GM19324 (cell line): Measurements from ENCODE around the gene PVALEF.

Experiments
- ATAC-seq: cut with Tn5 transposase; IDR thresholded peaks from one replicate; pipeline ENCODE4 v1.9.1; 2021; ENCODE audit warnings: mild to moderate bottlenecking, moderate library complexity; ENCODE audit not compliant: unreplicated experiment, low FRiP score

PVALEF gene

DNA sequence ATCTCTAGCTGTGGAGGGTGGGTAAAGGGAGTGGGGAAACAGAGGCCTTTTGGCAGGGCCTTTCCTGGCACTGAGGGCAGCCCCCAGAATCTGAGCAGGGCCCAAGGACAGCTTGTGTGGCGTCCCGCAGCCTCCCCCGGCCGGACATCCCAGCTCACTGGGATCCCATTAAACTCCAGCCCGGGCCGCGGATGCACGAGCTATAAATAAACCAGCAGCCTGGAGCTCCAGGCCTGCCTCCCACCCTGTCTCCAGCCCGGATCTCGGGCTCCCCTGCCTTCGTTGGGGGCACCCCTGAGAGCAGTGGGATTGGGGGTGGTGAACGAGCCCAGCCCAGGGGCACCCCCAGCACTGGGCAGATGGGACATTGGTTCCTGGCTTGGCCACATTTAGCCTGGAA, 14.6 kb downstream of the PVALEF start:
- no peak for ATAC-seq

- ATAC-seq, result no peak
Observed at GRCh38 chr17:81180836-81181810, 15.8 kb downstream of the PVALEF start.

- no peak for ATAC-seq
Observed at GRCh38 chr17:81181811-81182185, 16.5 kb downstream of the PVALEF start.

DNA sequence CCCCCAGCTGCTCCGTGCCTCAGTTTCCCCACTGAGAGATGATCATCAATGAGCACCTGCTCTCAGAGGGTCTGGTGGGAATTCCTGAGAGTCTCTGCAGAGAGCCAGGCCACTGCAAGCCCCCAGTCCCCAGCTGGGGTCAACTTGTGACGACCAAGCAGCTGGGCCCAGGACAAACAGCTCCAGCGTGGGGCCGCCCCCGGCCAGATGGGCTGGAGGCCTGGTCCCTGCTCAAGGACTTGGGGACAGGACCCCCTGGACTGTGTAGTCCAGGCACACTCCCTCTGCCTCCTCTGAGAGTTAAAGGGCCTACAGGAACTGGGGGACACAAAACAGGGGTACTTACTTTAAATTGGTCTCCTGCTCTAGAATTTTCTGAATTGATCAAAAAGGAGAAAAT, 17.3 kb downstream of the PVALEF start:
- ATAC-seq, result no peak

DNA sequence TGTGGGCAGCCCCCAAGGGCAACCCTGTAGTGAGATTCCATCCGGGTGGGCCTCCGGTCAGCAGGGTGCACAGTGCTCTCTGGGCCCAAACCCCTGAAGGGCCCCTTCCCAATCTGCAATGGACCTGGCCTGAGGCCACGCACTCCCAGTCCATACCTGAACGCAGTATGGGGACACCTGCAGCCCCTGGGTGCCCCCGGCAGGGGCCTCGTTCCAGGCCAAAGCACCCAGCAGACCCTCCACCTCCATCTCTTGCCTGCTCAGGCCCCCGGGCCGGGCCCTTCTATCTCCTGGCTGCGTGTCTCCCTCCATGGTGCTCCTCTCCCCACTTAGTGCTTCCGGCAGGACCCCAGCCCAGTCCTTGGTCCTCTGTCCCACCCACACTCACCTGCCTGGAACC, 18.0 kb downstream of the PVALEF start:
- ATAC-seq, result no peak

GRCh38 chr17:81183807-81184206, 18.5 kb downstream of the PVALEF start:
- no peak for ATAC-seq

DNA sequence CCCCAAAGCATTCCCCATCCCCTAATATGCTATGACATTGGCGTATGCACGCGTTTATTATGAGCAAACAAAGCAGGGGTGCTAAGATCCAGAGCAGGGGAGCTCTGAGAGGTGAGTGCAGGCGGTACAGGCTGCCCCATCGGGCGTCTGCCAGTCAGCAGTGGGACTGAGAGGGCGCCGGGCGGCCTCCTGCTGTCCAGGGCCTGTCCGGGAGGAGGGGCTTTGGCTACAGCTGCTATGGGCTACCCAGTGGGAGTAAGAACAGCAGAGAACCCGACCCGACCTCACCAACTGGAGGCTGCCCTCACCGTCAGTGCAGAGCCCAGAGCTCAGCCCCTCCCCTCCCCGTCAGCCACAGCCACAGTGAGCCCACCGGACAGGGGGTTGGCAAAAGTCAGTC, 19.2 kb downstream of the PVALEF start:
- ATAC-seq, result no peak

DNA sequence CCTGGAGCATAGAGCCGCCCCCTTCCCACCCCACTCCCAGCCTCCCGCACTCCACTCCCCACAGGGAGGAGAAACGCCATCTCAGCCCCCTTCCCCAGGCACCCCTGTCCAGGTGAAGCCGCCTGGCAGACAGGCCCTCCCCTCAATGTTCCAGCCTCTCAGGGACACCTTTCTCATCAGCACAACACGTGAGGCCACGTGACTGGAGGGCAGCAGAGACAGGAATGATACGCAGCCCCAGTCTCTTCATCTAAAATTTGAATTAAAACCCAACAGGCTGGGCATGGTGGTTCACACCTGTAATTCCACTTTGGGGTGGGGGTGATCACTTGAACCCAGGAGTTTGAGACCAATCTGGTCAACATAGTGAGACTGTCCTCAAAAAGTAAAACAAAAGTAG, 20.9 kb downstream of the PVALEF start:
- no peak for ATAC-seq

DNA sequence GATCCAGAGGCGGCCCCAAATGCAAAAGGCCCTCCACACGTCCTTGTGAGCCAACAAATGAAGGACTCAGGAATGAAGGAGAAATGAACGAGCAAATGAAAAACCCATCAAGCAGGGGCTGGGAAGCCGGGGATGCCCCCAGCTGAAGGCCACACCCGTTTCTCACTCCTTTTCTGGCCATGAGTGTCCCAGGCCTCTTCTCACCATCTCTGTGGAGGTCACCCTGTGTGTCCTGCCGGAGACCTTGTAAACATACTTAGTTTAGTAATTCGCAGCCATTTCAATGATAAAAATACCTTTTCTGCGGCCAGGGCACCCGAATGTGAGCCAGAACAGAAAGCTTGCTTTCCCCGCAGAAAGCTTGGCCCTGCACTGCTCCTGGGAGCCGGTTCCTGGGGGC, 21.8 kb downstream of the PVALEF start:
- ATAC-seq, result no peak

DNA sequence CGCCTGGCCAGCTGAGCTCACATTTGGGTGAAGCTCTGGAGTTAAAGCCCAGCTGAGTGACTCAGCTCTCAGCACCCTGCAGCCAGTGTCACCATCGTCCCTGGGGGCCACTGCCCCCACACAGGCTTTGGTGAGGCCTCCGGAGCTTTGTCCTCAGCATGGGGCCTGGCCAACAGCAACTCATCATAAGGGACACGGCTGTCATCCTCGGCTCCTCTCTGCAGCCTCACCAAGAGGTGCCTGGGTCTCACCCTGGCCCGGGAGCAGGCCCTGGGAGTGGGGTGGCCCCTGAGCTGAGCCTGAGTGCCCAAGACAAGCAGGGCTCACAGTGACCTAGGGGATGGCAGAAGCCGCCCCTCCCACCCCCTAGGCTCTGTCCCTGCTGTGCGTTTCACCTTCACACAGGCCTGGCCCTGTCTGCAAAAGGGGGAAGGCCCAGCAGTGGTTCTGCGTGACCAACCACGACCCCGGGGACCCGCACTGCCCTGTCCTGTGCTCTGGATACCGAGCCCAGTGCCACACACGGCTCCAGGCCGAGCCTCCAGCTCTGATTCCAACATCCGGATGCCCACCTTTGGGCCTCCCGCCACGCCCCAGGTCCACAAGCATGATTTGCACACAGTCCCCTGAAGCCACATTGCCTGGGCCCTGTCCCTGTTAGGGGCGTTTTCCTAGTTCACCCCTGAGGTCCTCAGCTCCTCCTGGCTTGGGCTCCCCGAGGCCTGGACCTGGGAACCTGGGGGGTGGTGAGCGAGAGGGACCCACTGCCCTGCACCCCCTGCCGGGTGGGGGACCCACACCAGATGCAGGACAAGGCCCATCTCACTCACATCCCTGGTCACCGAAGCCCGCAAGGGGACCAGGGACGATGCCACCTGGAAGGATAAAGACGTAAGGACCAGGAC, 22.5 kb downstream of the PVALEF start:
- no peak for ATAC-seq

- ATAC-seq, result no peak
Observed at GRCh38 chr17:81188491-81188840, 23.2 kb downstream of the PVALEF start.

DNA sequence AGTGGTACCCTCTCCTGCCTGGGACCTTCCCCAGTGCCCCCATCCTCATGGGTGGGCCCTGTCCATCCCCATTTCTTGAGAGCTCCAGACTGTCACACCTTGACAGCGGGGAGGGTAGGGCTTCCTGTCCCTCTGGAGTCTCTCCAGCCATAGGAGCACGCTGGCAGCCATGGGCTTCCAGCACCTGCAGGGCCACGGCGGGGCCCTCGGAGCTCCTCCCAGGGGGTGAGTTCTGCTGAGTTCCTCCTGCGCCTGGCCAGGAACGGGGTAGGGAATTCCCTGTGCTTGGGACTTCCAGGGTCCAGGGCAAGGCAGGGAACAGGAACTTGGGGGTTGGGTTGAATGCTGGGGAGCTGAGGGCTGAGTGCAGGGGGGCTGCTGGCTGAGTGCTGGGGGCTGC, 23.7 kb downstream of the PVALEF start:
- no peak for ATAC-seq

GRCh38 chr17:81189670-81190530, 24.6 kb downstream of the PVALEF start:
- no peak for ATAC-seq

GRCh38 chr17:81190591-81190990, 25.3 kb downstream of the PVALEF start:
- ATAC-seq, result no peak

DNA sequence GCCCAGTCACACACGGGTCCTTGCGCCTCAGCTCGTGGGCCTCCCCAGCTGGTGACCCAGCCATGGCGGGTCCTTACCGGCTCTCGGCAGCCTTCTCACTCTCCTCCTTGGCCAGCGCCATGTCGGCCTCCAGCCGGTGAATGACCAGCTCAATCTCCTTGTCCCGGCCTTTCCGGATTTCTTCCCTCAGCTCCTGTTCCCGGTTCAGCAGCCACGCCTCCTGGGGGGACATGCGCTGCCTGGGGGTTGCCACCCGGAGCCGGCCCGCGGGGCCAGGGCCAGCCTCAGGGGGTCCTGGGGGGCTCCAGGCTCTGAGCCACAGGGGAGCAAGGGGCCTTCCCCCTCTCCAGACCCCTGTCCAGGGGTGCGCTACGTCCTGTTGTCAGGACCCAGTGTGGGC, 25.8 kb downstream of the PVALEF start:
- no peak for ATAC-seq

- ATAC-seq, result no peak
Observed at GRCh38 chr17:81191646-81192045, 26.3 kb downstream of the PVALEF start.

- no peak for ATAC-seq
Observed at GRCh38 chr17:81192386-81193050, 27.2 kb downstream of the PVALEF start.

GRCh38 chr17:81193051-81193410, 27.7 kb downstream of the PVALEF start:
- ATAC-seq, result no peak

GRCh38 chr17:81193470-81194224, 28.3 kb downstream of the PVALEF start:
- ATAC-seq, result no peak
